Measurements from ENCODE around the gene NCAPG.

GRCh38 chr4:17762726-17763125 lies 48.1 kb upstream of the NCAPG start:
- no peak for TF ChIP-seq MYC (IDR thresholded peaks at IDR 0.05; ENCODE audit: insufficient read depth, insufficient read length, insufficient replicate concordance, low read length, severe bottlenecking)
- TF ChIP-seq, protein P1, sequence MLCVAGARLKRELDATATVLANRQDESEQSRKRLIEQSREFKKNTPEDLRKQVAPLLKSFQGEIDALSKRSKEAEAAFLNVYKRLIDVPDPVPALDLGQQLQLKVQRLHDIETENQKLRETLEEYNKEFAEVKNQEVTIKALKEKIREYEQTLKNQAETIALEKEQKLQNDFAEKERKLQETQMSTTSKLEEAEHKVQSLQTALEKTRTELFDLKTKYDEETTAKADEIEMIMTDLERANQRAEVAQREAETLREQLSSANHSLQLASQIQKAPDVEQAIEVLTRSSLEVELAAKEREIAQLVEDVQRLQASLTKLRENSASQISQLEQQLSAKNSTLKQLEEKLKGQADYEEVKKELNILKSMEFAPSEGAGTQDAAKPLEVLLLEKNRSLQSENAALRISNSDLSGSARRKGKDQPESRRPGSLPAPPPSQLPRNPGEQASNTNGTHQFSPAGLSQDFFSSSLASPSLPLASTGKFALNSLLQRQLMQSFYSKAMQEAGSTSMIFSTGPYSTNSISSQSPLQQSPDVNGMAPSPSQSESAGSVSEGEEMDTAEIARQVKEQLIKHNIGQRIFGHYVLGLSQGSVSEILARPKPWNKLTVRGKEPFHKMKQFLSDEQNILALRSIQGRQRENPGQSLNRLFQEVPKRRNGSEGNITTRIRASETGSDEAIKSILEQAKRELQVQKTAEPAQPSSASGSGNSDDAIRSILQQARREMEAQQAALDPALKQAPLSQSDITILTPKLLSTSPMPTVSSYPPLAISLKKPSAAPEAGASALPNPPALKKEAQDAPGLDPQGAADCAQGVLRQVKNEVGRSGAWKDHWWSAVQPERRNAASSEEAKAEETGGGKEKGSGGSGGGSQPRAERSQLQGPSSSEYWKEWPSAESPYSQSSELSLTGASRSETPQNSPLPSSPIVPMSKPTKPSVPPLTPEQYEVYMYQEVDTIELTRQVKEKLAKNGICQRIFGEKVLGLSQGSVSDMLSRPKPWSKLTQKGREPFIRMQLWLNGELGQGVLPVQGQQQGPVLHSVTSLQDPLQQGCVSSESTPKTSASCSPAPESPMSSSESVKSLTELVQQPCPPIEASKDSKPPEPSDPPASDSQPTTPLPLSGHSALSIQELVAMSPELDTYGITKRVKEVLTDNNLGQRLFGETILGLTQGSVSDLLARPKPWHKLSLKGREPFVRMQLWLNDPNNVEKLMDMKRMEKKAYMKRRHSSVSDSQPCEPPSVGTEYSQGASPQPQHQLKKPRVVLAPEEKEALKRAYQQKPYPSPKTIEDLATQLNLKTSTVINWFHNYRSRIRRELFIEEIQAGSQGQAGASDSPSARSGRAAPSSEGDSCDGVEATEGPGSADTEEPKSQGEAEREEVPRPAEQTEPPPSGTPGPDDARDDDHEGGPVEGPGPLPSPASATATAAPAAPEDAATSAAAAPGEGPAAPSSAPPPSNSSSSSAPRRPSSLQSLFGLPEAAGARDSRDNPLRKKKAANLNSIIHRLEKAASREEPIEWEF (IDR thresholded peaks at IDR 0.05; ENCODE audit: insufficient replicate concordance, low read depth, low read length) = no peak
- no peak for TF ChIP-seq CREB1 (IDR thresholded peaks at IDR 0.05; ENCODE audit: low read depth)
- TF ChIP-seq, protein P2, sequence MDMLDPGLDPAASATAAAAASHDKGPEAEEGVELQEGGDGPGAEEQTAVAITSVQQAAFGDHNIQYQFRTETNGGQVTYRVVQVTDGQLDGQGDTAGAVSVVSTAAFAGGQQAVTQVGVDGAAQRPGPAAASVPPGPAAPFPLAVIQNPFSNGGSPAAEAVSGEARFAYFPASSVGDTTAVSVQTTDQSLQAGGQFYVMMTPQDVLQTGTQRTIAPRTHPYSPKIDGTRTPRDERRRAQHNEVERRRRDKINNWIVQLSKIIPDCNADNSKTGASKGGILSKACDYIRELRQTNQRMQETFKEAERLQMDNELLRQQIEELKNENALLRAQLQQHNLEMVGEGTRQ (IDR thresholded peaks at IDR 0.05; ENCODE audit: borderline replicate concordance, low read depth, low read length) = no peak
- TF ChIP-seq, protein P3, sequence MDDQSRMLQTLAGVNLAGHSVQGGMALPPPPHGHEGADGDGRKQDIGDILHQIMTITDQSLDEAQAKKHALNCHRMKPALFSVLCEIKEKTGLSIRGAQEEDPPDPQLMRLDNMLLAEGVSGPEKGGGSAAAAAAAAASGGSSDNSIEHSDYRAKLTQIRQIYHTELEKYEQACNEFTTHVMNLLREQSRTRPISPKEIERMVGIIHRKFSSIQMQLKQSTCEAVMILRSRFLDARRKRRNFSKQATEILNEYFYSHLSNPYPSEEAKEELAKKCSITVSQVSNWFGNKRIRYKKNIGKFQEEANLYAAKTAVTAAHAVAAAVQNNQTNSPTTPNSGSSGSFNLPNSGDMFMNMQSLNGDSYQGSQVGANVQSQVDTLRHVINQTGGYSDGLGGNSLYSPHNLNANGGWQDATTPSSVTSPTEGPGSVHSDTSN (IDR thresholded peaks at IDR 0.05; ENCODE audit: insufficient replicate concordance, low read depth, low read length) = no peak
- TF ChIP-seq CHD1 (IDR thresholded peaks at IDR 0.05; ENCODE audit: low read depth, low read length) = no peak
- TF ChIP-seq, protein P4, sequence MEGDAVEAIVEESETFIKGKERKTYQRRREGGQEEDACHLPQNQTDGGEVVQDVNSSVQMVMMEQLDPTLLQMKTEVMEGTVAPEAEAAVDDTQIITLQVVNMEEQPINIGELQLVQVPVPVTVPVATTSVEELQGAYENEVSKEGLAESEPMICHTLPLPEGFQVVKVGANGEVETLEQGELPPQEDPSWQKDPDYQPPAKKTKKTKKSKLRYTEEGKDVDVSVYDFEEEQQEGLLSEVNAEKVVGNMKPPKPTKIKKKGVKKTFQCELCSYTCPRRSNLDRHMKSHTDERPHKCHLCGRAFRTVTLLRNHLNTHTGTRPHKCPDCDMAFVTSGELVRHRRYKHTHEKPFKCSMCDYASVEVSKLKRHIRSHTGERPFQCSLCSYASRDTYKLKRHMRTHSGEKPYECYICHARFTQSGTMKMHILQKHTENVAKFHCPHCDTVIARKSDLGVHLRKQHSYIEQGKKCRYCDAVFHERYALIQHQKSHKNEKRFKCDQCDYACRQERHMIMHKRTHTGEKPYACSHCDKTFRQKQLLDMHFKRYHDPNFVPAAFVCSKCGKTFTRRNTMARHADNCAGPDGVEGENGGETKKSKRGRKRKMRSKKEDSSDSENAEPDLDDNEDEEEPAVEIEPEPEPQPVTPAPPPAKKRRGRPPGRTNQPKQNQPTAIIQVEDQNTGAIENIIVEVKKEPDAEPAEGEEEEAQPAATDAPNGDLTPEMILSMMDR (IDR thresholded peaks at IDR 0.05 in 2 of 3, conservative IDR thresholded peaks at IDR 0.05 in 1 of 3; ENCODE audit: control insufficient read depth in 2 of 3, extremely low read depth in 1 of 3, insufficient read depth in 1 of 3, low read depth in 3 of 3, low read length in 3 of 3) = peak; percentile 35 to 50 (median 42); a peak in 4 of 6 replicates
- no peak for TF ChIP-seq YY1 (IDR thresholded peaks at IDR 0.05; ENCODE audit: low read depth, low read length)

Measured in GM12878 (cell line).